Spinal cord (tissue), 10 donors: Measurements from ENCODE around the gene DPM1. TPM values are rescaled to one million over a fixed set of nuclear protein-coding genes. Genes with fewer than 3 reads are reported as not detected.

Source experiments
- DNase-seq, 6 donors: peaks; one replicate each; pipeline versions ENCODE4 v3.0.0 to v3.0.0-alpha.2; 2013 to 2015; ENCODE audit warnings: low spot score in 6 of 6, low read depth in 4 of 6
- H3K27ac ChIP-seq: one replicate; pipeline ENCODE4 v1.5.1; 2013; ENCODE audit warnings: low read depth, low read length, control low read depth
- H3K27me3 ChIP-seq: one replicate; pipeline ENCODE4 v1.6.1; 2013; ENCODE audit warnings: low read length; ENCODE audit not compliant: control insufficient read depth, insufficient read depth
- H3K36me3 ChIP-seq: one replicate; pipeline ENCODE4 v1.6.1; 2013; ENCODE audit warnings: low read length; ENCODE audit not compliant: control insufficient read depth, insufficient read depth
- H3K4me1 ChIP-seq: one replicate; pipeline ENCODE4 v1.6.1; 2013; ENCODE audit warnings: low read length; ENCODE audit not compliant: control insufficient read depth, insufficient read depth
- H3K4me3 ChIP-seq: one replicate; pipeline ENCODE4 v1.5.1; 2013; ENCODE audit warnings: low read depth, low read length, control low read depth
- H3K9me3 ChIP-seq: one replicate; pipeline ENCODE4 v1.6.1; 2013; ENCODE audit warnings: low read length; ENCODE audit not compliant: control insufficient read depth, insufficient read depth
- WGBS: methylation state at CpG from one replicate; pipeline ENCODE4 v1.1.5; 2013; ENCODE audit warnings: missing lambda C conversion rate; ENCODE audit not compliant: insufficient coverage; 5-methylcytosine and 5-hydroxymethylcytosine counted together
- polyA plus RNA-seq, 2 donors: library from polyadenylated mRNA; unstranded; fragments of 120-200 nt; gene quantifications; one replicate each; pipeline ENCODE4 v1.2.1, GENCODE V29; 2013; ENCODE audit not compliant: insufficient read length in 2 of 2
- total RNA-seq, 2 donors: library from RNA; depleted of rRNA in 1 of 2; stranded (reverse); fragments of 120-200 nt in 1 of 2; fragments of >200 nt in 1 of 2; gene quantifications; one replicate each; pipeline versions ENCODE4 v1.2.3 to v1.2.4, GENCODE V29; 2013 to 2014
- donor health status: healthy.

DPM1 gene
- total and polyA plus RNA-seq, 4 donors, result 35.5 to 50.7 (median 43.2) TPM

GRCh38 chr20:50967586-50967985 is 9.3 kb upstream of the DPM1 start:
- Histone ChIP-seq H3K4me1 (no peaks in the 10 kb centered on the region), H3K9me3 (no peaks in the 10 kb centered on the region), H3K27ac (no peak overlapping the region), H3K27me3 (peaks cover 2% of the 10 kb centered on the region), H3K36me3 (no peaks in the 10 kb centered on the region), H3K4me3 (no peak overlapping the region)
- DNase-seq, result peak in 2 of 6 donors; percentile 64 to 65
- WGBS, result 13% methylated on average over 5 of the region's 7 CpGs

GRCh38 chr20:50959543-50960126 is 1.3 kb upstream of the DPM1 start:
- Histone ChIP-seq H3K4me1 (peaks cover 29% of the 10 kb centered on the region), H3K27ac (no peak overlapping the region), H3K27me3 (no peaks in the 10 kb centered on the region), H3K36me3 (peaks cover 8% of the 10 kb centered on the region), H3K9me3 (no peaks in the 10 kb centered on the region), H3K4me3 (peak overlapping the region; percentile 98)
- 57% methylated on average over 22 of the region's 25 CpGs for WGBS
- no peak for DNase-seq

- 2% methylated on average over 65 of the region's 67 CpGs for WGBS
- Histone ChIP-seq H3K4me1 (peaks cover 29% of the 10 kb centered on the region), H3K36me3 (peaks cover 8% of the 10 kb centered on the region), H3K9me3 (no peaks in the 10 kb centered on the region), H3K4me3 (peak within 1 kb of the TSS; percentile 98), H3K27ac (peak within 1 kb of the TSS; percentile 85), H3K27me3 (no peaks in the 10 kb centered on the region)
- DNase-seq, result peak; percentile 85 to 97 (median 90)
Measured at GRCh38 chr20:50958615-50959542, 547 bp upstream of the DPM1 start, which contains the start of gene MOCS3. MOCS3 (plus strand) TSS chr20:50958818; CDS start chr20:50958843, 25 bp downstream.

GRCh38 chr20:50957276-50957675 is 1.1 kb downstream of the DPM1 start:
- no peak for DNase-seq
- Histone ChIP-seq H3K27ac (no peak overlapping the region), H3K36me3 (peaks cover 5% of the 10 kb centered on the region), H3K4me3 (peak overlapping the region; percentile 98), H3K9me3 (no peaks in the 10 kb centered on the region), H3K27me3 (no peaks in the 10 kb centered on the region), H3K4me1 (peaks cover 29% of the 10 kb centered on the region)
- WGBS, result 50% methylated on average over 2 of the region's 7 CpGs

- no peaks in the 10 kb centered on the region for H3K27me3 ChIP-seq
- no peak overlapping the region for H3K4me3 ChIP-seq
- H3K36me3 ChIP-seq, result peaks cover 13% of the 10 kb centered on the region
- no peak for DNase-seq
- H3K27ac ChIP-seq, result no peak overlapping the region
- no peaks in the 10 kb centered on the region for H3K9me3 ChIP-seq
- peaks cover 13% of the 10 kb centered on the region for H3K4me1 ChIP-seq
Measured at GRCh38 chr20:50953821-50954220, 4.5 kb downstream of the DPM1 start.

- Histone ChIP-seq H3K4me3 (no peak overlapping the region), H3K27me3 (no peaks in the 10 kb centered on the region), H3K9me3 (no peaks in the 10 kb centered on the region), H3K27ac (no peak overlapping the region), H3K4me1 (peaks cover 13% of the 10 kb centered on the region), H3K36me3 (peaks cover 16% of the 10 kb centered on the region)
- no CpG with 5 or more reads among the region's 2 CpGs for WGBS
- no peak for DNase-seq
Measured at GRCh38 chr20:50953196-50953595, 5.1 kb downstream of the DPM1 start.

- Histone ChIP-seq H3K4me3 (no peak overlapping the region), H3K4me1 (no peaks in the 10 kb centered on the region), H3K36me3 (peaks cover 50% of the 10 kb centered on the region), H3K27me3 (no peaks in the 10 kb centered on the region), H3K27ac (no peak overlapping the region), H3K9me3 (no peaks in the 10 kb centered on the region)
- WGBS, result 60% methylated on average over 1 of the region's 4 CpGs
- DNase-seq, result no peak
Measured at GRCh38 chr20:50948132-50948785, 10.1 kb downstream of the DPM1 start.

GRCh38 chr20:50943069-50943468 is 15.3 kb downstream of the DPM1 start:
- DNase-seq, result no peak
- Histone ChIP-seq H3K9me3 (no peaks in the 10 kb centered on the region), H3K4me3 (no peak overlapping the region), H3K4me1 (no peaks in the 10 kb centered on the region), H3K36me3 (peaks cover 64% of the 10 kb centered on the region), H3K27ac (no peak overlapping the region), H3K27me3 (no peaks in the 10 kb centered on the region)
- WGBS, result 100% methylated on average over 3 of the region's 7 CpGs

GRCh38 chr20:50933589-50933988 is 24.7 kb downstream of the DPM1 start:
- Histone ChIP-seq H3K9me3 (no peaks in the 10 kb centered on the region), H3K4me3 (no peak overlapping the region), H3K27ac (no peak overlapping the region), H3K36me3 (peaks cover 4% of the 10 kb centered on the region), H3K27me3 (no peaks in the 10 kb centered on the region), H3K4me1 (peaks cover 4% of the 10 kb centered on the region)
- 75% methylated on average over 1 of the region's 1 CpG for WGBS
- DNase-seq, result no peak
